Measurements from ENCODE around the gene TMEM63B. TPM values are rescaled to one million over a fixed set of nuclear protein-coding genes. Genes with fewer than 3 reads are reported as not detected.
A peak's percentile ranks its signal among the peaks of the same experiment; 100 is the strongest.

The TMEM63B gene
- total and polyA plus RNA-seq, 9 of the 15 experiments (the other 6 are each of a cell fraction or from before 2014, with no cell fraction given), result 0.14 to 39.4 (median 14.4) TPM

GRCh38 chr6:44129841-44130322, 2.5 kb downstream of the TMEM63B start (continued):
- TF ChIP-seq TARDBP (IDR thresholded peaks at IDR 0.05), result no peak
- TF ChIP-seq E2F3 (CRISPR knock-in tag; IDR thresholded peaks at IDR 0.05), result no peak
- TF ChIP-seq SETDB1 (IDR thresholded peaks at IDR 0.05; ENCODE audit: low read length), result no peak
- TF ChIP-seq, protein P1, sequence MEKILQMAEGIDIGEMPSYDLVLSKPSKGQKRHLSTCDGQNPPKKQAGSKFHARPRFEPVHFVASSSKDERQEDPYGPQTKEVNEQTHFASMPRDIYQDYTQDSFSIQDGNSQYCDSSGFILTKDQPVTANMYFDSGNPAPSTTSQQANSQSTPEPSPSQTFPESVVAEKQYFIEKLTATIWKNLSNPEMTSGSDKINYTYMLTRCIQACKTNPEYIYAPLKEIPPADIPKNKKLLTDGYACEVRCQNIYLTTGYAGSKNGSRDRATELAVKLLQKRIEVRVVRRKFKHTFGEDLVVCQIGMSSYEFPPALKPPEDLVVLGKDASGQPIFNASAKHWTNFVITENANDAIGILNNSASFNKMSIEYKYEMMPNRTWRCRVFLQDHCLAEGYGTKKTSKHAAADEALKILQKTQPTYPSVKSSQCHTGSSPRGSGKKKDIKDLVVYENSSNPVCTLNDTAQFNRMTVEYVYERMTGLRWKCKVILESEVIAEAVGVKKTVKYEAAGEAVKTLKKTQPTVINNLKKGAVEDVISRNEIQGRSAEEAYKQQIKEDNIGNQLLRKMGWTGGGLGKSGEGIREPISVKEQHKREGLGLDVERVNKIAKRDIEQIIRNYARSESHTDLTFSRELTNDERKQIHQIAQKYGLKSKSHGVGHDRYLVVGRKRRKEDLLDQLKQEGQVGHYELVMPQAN (IDR thresholded peaks at IDR 0.05; ENCODE audit: borderline replicate concordance), result peak; percentile 43
- TF ChIP-seq ZFP30 (CRISPR knock-in tag; IDR thresholded peaks at IDR 0.05; ENCODE audit: borderline replicate concordance), result no peak
- peak; percentile 72 for TF ChIP-seq GATA2 (CRISPR knock-in tag; IDR thresholded peaks at IDR 0.05)
- TF ChIP-seq RB1 (IDR thresholded peaks at IDR 0.05; ENCODE audit: low read depth), result peak; percentile 39; the same call in 1 of the 2 replicates
- TF ChIP-seq CBX3 (IDR thresholded peaks at IDR 0.05; ENCODE audit: borderline replicate concordance in 1 of 2, low read length in 2 of 2), result peak in 1 of 2 experiments; percentile 83; a peak in 2 of 3 replicates
- peak; percentile 41; the same call in 1 of the 2 replicates for TF ChIP-seq TOE1 (IDR thresholded peaks at IDR 0.05; ENCODE audit: borderline replicate concordance)
- no peak for TF ChIP-seq TOE1 (CRISPR knock-in tag; IDR thresholded peaks at IDR 0.05; ENCODE audit: borderline replicate concordance, low read depth)
- TF ChIP-seq ZNF3 (CRISPR knock-in tag; IDR thresholded peaks at IDR 0.05), result peak; percentile 95
- peak; percentile 78 for TF ChIP-seq PTBP1 (IDR thresholded peaks at IDR 0.05; ENCODE audit: low read depth, low read length)
- TF ChIP-seq, protein P2, sequence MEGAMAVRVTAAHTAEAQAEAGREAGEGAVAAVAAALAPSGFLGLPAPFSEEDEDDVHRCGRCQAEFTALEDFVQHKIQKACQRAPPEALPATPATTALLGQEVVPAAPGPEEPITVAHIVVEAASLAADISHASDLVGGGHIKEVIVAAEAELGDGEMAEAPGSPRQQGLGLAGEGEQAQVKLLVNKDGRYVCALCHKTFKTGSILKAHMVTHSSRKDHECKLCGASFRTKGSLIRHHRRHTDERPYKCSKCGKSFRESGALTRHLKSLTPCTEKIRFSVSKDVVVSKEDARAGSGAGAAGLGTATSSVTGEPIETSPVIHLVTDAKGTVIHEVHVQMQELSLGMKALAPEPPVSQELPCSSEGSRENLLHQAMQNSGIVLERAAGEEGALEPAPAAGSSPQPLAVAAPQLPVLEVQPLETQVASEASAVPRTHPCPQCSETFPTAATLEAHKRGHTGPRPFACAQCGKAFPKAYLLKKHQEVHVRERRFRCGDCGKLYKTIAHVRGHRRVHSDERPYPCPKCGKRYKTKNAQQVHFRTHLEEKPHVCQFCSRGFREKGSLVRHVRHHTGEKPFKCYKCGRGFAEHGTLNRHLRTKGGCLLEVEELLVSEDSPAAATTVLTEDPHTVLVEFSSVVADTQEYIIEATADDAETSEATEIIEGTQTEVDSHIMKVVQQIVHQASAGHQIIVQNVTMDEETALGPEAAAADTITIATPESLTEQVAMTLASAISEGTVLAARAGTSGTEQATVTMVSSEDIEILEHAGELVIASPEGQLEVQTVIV (CRISPR knock-in tag; IDR thresholded peaks at IDR 0.05; ENCODE audit: borderline replicate concordance), result no peak
- 0 out of 2 replicates have a peak, but pooled peaks have one; percentile 1 for TF ChIP-seq MAFF (IDR thresholded peaks at IDR 0.05; ENCODE audit: low read length)
- TF ChIP-seq, protein P3, sequence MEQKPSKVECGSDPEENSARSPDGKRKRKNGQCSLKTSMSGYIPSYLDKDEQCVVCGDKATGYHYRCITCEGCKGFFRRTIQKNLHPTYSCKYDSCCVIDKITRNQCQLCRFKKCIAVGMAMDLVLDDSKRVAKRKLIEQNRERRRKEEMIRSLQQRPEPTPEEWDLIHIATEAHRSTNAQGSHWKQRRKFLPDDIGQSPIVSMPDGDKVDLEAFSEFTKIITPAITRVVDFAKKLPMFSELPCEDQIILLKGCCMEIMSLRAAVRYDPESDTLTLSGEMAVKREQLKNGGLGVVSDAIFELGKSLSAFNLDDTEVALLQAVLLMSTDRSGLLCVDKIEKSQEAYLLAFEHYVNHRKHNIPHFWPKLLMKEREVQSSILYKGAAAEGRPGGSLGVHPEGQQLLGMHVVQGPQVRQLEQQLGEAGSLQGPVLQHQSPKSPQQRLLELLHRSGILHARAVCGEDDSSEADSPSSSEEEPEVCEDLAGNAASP (IDR thresholded peaks at IDR 0.05), result no peak
- TF ChIP-seq, protein P4, sequence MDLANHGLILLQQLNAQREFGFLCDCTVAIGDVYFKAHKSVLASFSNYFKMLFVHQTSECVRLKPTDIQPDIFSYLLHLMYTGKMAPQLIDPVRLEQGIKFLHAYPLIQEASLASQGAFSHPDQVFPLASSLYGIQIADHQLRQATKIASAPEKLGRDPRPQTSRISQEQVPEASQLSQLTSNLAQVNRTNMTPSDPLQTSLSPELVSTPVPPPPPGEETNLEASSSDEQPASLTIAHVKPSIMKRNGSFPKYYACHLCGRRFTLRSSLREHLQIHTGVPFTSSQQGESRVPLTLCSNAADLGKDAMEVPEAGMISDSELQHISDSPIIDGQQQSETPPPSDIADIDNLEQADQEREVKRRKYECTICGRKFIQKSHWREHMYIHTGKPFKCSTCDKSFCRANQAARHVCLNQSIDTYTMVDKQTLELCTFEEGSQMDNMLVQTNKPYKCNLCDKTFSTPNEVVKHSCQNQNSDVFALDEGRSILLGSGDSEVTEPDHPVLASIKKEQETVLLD (IDR thresholded peaks at IDR 0.05), result peak; percentile 61; the same call in 1 of the 2 replicates
- no peak for TF ChIP-seq ZBTB5 (IDR thresholded peaks at IDR 0.05)
- no peak; the same call in 1 of the 2 replicates for TF ChIP-seq ZNF24 (IDR thresholded peaks at IDR 0.05)
- TF ChIP-seq JUND (IDR thresholded peaks at IDR 0.05; ENCODE audit: borderline replicate concordance, low read depth, low read length), result peak; percentile 55; the same call in 1 of the 2 replicates
- TF ChIP-seq JUND (tag; IDR thresholded peaks at IDR 0.05; ENCODE audit: borderline replicate concordance, low read depth, low read length), result peak; percentile 67; the same call in 1 of the 3 replicates
- TF ChIP-seq ZNF717 (CRISPR knock-in tag; IDR thresholded peaks at IDR 0.05), result no peak
